Neural cell (in vitro differentiated cells): ENCODE measurements around the gene CHST11.

Experiments
- CTCF ChIP-seq: fragments of 450-650 bp; IDR thresholded peaks from 2 replicates; pipeline ENCODE4 v1.5.1; 2014; ENCODE audit warnings: antibody characterized with exemption, mild to moderate bottlenecking, moderate library complexity; ENCODE audit not compliant: poor library complexity, severe bottlenecking
- POLR2AphosphoS5 ChIP-seq: IDR thresholded peaks from 2 replicates; pipeline ENCODE4 v1.6.1; 2012
- SMC3 ChIP-seq: fragments of 450-650 bp; conservative IDR thresholded peaks from 2 replicates; pipeline ENCODE4 v1.6.1; 2014; ENCODE audit warnings: antibody characterized with exemption, mild to moderate bottlenecking, moderate library complexity; ENCODE audit not compliant: poor library complexity
- TAF1 ChIP-seq: IDR thresholded peaks from 2 replicates; pipeline ENCODE4 v1.6.1; 2012; ENCODE audit warnings: low read depth

DNA sequence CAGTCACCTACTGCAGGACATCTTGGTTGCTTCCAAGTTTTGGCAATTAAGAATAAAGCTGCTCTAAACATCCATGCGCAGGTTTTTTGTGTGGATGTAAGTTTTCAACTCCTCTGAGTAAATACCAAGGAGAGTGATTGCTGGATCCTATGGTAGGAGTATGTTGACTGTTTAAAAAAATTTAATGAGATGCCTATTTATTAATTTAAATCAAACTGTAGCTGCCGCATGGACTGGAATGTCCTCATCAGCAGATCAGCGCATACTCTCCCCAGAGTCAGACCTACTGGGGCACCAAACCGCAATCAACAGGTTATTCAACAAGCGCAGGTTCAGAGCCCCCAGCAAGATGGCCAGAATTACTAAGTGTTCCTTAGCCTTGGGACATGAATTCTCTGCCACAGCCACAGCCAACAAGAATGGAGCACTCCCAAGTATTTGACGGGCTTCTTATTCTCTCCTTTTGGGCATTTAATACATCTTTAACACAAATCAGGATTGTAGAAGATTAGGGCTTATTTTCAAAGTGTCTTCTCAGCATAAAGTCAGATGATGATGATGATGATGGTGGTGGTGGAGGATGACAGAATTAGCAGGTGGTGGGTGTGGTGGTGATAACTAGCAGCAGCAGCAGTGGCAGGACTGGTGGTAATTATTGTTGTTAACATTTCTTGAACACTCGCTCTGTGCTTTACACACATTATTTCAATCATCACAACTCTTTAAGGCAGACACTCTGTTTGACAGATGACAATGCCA lies 170.7 kb downstream of the CHST11 start:
- TF ChIP-seq TAF1 (no peak), SMC3 (no peak), POLR2AphosphoS5 (no peak), CTCF (no peak)
